SK-N-SH (cell line): ENCODE data around the gene CCDC47.

Experiments
- TEAD4 ChIP-seq: IDR thresholded peaks from 2 replicates; pipeline ENCODE4 v1.4.0; 2012; ENCODE audit warnings: mild to moderate bottlenecking, borderline replicate concordance; ENCODE audit not compliant: insufficient read depth
- YY1 ChIP-seq: IDR thresholded peaks from 2 replicates; pipeline ENCODE4 v1.4.0; 2012; ENCODE audit warnings: low read depth, mild to moderate bottlenecking
- TF ChIP-seq, protein P1 (sequence below): fragments of 200-600 bp; sonication (generic); IDR thresholded peaks from 2 replicates; pipeline ENCODE4 v1.6.1; 2017; ENCODE audit warnings: antibody characterized with exemption, mild to moderate bottlenecking, moderate library complexity
- TF ChIP-seq, protein P2 (sequence below): IDR thresholded peaks from 2 replicates; pipeline ENCODE4 v1.4.0; 2012; ENCODE audit warnings: low read depth, borderline replicate concordance
- TF ChIP-seq, protein P3 (sequence below): fragments of 150-350 bp; IDR thresholded peaks from 2 replicates; pipeline ENCODE4 v1.6.1; 2016; ENCODE audit warnings: mild to moderate bottlenecking, low read depth, low read length

DNA sequence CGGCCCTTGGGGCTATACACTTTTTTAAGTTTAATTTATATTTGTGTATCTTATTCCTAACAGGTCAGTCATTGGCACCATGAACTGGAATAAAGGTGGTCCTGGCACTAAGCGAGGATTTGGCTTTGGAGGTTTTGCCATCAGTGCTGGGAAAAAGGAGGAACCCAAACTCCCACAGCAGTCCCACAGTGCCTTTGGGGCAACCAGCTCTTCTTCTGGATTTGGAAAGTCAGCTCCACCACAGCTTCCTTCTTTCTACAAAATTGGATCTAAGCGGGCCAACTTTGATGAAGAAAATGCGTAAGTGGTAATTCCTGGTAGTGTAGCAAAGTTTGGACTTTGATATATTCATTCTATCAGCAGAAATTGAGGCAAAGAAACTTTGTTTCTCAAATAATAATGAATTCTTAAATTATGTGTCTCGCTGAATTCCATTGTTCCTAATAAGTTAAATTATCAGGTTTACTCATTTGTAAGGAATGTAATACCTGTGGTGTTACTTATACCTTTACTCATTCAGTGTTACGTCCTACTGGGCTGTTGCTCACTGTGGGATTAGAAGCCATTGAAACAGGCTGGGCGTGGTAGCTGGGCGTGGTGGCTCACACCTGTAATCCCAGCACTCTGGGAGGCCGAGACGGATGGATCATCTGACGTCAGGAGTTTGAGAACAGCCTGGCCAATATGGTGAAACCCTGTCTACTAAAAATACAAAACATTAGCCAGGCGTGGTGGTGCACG is 13.7 kb upstream of the CCDC47 start:
- TF ChIP-seq, protein P1, sequence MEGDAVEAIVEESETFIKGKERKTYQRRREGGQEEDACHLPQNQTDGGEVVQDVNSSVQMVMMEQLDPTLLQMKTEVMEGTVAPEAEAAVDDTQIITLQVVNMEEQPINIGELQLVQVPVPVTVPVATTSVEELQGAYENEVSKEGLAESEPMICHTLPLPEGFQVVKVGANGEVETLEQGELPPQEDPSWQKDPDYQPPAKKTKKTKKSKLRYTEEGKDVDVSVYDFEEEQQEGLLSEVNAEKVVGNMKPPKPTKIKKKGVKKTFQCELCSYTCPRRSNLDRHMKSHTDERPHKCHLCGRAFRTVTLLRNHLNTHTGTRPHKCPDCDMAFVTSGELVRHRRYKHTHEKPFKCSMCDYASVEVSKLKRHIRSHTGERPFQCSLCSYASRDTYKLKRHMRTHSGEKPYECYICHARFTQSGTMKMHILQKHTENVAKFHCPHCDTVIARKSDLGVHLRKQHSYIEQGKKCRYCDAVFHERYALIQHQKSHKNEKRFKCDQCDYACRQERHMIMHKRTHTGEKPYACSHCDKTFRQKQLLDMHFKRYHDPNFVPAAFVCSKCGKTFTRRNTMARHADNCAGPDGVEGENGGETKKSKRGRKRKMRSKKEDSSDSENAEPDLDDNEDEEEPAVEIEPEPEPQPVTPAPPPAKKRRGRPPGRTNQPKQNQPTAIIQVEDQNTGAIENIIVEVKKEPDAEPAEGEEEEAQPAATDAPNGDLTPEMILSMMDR, result no peak
- TF ChIP-seq, protein P2, sequence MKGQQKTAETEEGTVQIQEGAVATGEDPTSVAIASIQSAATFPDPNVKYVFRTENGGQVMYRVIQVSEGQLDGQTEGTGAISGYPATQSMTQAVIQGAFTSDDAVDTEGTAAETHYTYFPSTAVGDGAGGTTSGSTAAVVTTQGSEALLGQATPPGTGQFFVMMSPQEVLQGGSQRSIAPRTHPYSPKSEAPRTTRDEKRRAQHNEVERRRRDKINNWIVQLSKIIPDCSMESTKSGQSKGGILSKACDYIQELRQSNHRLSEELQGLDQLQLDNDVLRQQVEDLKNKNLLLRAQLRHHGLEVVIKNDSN, result no peak
- no peak for TF ChIP-seq TEAD4
- TF ChIP-seq YY1, result no peak
- TF ChIP-seq, protein P3, sequence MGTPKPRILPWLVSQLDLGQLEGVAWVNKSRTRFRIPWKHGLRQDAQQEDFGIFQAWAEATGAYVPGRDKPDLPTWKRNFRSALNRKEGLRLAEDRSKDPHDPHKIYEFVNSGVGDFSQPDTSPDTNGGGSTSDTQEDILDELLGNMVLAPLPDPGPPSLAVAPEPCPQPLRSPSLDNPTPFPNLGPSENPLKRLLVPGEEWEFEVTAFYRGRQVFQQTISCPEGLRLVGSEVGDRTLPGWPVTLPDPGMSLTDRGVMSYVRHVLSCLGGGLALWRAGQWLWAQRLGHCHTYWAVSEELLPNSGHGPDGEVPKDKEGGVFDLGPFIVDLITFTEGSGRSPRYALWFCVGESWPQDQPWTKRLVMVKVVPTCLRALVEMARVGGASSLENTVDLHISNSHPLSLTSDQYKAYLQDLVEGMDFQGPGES, result no peak
